ENCODE results near the gene IRF2BPL.

DNA sequence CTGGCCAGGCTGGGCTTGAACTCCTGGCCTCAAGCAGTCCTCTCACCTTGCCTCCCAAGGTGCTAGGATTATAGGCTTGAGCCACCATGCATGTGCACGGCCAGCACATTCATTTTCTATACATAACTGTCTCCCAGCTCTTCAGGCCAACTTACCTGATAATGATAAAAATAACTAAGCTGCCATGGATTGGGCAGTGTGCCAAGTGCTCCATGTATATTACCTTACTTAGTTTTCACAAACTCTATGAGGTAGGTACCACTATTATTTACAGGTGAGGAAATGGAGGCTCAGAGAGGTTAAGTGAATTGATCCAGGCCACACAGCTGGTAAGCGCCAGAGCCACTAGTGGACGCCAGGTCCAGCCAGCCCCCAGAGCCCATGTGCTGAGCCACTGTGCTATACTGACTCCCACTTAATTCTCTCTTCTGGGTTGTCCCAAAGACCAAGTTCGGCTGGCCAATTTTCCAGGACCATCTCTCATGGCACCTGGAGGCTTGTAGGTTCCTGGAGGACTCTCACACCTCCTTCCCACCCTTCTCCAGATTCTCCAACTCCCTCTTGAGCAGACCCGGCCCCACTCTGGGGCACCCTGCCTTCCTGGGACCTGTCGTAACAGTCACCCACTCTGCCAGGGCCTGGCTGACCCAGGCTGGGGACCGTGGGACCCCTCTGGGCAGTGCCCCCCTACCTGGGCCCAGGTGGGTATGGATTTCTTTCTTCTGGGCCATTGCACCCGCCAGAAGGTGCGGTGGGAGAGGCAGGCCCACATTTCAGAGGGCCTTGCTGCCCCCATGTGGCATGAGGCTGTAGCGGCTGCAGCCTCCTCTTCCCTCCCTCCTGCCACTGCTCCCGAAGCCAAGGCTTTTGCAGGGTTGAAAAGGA lies 39.4 kb upstream of the IRF2BPL start:
- TF ChIP-seq, protein P1, sequence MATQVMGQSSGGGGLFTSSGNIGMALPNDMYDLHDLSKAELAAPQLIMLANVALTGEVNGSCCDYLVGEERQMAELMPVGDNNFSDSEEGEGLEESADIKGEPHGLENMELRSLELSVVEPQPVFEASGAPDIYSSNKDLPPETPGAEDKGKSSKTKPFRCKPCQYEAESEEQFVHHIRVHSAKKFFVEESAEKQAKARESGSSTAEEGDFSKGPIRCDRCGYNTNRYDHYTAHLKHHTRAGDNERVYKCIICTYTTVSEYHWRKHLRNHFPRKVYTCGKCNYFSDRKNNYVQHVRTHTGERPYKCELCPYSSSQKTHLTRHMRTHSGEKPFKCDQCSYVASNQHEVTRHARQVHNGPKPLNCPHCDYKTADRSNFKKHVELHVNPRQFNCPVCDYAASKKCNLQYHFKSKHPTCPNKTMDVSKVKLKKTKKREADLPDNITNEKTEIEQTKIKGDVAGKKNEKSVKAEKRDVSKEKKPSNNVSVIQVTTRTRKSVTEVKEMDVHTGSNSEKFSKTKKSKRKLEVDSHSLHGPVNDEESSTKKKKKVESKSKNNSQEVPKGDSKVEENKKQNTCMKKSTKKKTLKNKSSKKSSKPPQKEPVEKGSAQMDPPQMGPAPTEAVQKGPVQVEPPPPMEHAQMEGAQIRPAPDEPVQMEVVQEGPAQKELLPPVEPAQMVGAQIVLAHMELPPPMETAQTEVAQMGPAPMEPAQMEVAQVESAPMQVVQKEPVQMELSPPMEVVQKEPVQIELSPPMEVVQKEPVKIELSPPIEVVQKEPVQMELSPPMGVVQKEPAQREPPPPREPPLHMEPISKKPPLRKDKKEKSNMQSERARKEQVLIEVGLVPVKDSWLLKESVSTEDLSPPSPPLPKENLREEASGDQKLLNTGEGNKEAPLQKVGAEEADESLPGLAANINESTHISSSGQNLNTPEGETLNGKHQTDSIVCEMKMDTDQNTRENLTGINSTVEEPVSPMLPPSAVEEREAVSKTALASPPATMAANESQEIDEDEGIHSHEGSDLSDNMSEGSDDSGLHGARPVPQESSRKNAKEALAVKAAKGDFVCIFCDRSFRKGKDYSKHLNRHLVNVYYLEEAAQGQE (IDR thresholded peaks at IDR 0.05) = no peak
- TF ChIP-seq RXRA (IDR thresholded peaks at IDR 0.05) (peak in 1 of 2 donors; percentile 60), CTCF (IDR thresholded peaks at IDR 0.05; ENCODE audit: low read depth, low read length, missing input control) (peak; percentile 83)
- TF ChIP-seq, protein P2, sequence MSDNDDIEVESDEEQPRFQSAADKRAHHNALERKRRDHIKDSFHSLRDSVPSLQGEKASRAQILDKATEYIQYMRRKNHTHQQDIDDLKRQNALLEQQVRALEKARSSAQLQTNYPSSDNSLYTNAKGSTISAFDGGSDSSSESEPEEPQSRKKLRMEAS (IDR thresholded peaks at IDR 0.05) = no peak
